Small intestine (tissue), 7 donors: ENCODE measurements around the gene IRF3. TPM values are rescaled to one million over a fixed set of nuclear protein-coding genes. Genes with fewer than 3 reads are reported as not detected.

ENCODE experiments used
- DNase-seq, 2 donors: peaks; one replicate each; pipeline versions ENCODE4 v3.0.0 to v3.0.0-alpha.2; 2013
- FAIRE-seq: peaks from 2 replicates; lab custom pipeline; 2012; peaks lifted over from hg19 to GRCh38; lab: Jason Lieb, UNC
- H3K27ac ChIP-seq, 3 donors: one replicate each; pipeline ENCODE4 v1.5.1; 2013; ENCODE audit warnings: low read length in 2 of 3, mild to moderate bottlenecking in 2 of 3, control low read depth in 1 of 3, inconsistent platforms in 1 of 3, low read depth in 1 of 3, moderate library complexity in 1 of 3
- H3K27me3 ChIP-seq, 3 donors: one replicate each; pipeline ENCODE4 v1.6.1; 2013; ENCODE audit warnings: low read length in 3 of 3, inconsistent platforms in 1 of 3; ENCODE audit not compliant: control insufficient read depth in 3 of 3, insufficient read depth in 3 of 3
- H3K36me3 ChIP-seq, 3 donors: one replicate each; pipeline ENCODE4 v1.6.1; 2013; ENCODE audit warnings: low read length in 3 of 3, inconsistent platforms in 1 of 3, low read depth in 1 of 3, mild to moderate bottlenecking in 1 of 3, moderate library complexity in 1 of 3; ENCODE audit not compliant: control insufficient read depth in 3 of 3, insufficient read depth in 2 of 3
- H3K4me1 ChIP-seq, 3 donors: one replicate each; pipeline ENCODE4 v1.6.1; 2013; ENCODE audit warnings: low read length in 2 of 3, inconsistent platforms in 1 of 3, low read depth in 1 of 3, mild to moderate bottlenecking in 1 of 3, moderate library complexity in 1 of 3; ENCODE audit not compliant: control insufficient read depth in 3 of 3, insufficient read depth in 2 of 3
- H3K4me3 ChIP-seq, 3 donors: one replicate each; pipeline ENCODE4 v1.5.1; 2013; ENCODE audit warnings: low read length in 3 of 3, control low read depth in 1 of 3, inconsistent platforms in 1 of 3, low read depth in 1 of 3, mild to moderate bottlenecking in 1 of 3, moderate library complexity in 1 of 3
- H3K9me3 ChIP-seq, 2 donors: one replicate each; pipeline ENCODE4 v1.6.1; 2013; ENCODE audit warnings: low read depth in 1 of 2, low read length in 1 of 2; ENCODE audit not compliant: control insufficient read depth in 2 of 2, insufficient read depth in 1 of 2
- WGBS, 3 donors: extraction: QIAGEN DNeasy Blood & Tissue Kit; methylation state at CpG; one replicate each; pipeline ENCODE4 v1.1.7; 2013; 5-methylcytosine and 5-hydroxymethylcytosine counted together
- polyA plus RNA-seq, 4 donors: library from polyadenylated mRNA; stranded (reverse) in 3 of 4; unstranded in 1 of 4; fragments of 200-250 nt in 3 of 4; fragments of 120-200 nt in 1 of 4; gene quantifications; one replicate each; pipeline versions ENCODE4 v1.2.1 to v1.2.3, GENCODE V29; 2013
- donor health status: healthy with polysubstance abuse.
- donor health status: control.
- donor health status: control.
- donor health status: Bipolar disorder and iron deficiency.
- donor health status: healthy.

IRF3 gene
- polyA plus RNA-seq, 4 donors = 92.1 to 255 (median 119) TPM

DNA sequence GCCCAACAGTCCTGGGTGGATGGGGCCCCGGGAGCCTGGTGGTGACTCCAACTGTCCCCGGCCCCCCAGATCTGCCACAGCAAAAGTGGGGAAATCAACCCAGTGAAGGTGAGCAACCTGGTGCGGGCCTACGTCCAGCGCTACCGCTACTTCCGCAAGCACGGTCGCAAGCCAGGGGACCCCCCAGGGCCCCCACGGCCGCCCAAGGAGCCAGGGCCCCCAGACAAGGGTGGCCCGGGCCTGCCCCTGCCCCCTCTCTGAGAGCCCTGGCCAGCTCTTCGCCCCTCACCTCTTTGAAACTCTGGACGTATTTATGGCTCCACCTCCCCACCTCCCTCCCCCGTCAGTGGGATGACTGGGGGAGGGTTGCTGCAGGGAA lies 7.5 kb downstream of the IRF3 start:
- Histone ChIP-seq H3K27me3 (no peaks in the 10 kb centered on the region), H3K9me3 (no peaks in the 10 kb centered on the region), H3K36me3 (peaks cover 17 to 99% (median 32%) of the 10 kb centered on the region in 3 donors), H3K4me3 (no peak overlapping the region), H3K4me1 (no peaks in the 10 kb centered on the region), H3K27ac (no peak overlapping the region)
- FAIRE-seq = no peak
- 87 to 91% (median 89%) methylated on average over 3 to 15 of the region's 15 CpGs for WGBS, 3 donors
- no peak for DNase-seq

DNA sequence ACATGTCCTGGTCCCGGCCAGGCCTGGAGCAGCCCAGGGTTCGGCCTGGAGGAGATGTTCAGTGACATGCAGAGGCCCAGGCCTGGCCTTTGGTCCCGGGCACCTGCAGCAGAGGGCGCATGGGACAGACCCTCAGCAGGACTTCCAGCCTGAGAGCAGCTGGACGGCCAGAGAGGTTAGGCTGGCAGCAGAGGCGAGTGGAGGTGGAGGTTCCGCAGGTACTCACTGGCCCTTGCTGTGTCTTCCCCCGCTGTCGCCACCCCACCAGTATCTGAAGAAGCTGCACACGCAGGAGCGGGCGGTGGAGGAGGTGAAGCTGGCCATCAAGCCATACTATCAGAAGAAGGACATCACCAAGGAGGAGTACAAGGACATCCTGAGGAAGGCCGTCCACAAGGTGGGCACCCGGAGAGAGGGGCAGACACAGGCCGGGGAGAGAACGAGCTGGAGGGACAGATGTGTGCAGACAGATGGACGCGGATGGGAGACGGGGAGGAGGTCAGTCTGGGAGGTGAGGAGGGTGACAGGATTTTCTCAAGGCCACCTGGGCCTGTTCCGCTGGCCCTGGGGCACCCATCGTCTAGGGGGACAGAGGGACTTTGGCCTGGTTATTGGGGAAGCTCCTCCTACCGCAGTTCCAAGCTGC lies 8.0 kb downstream of the IRF3 start:
- 87 to 92% (median 90%) methylated on average over 22 of the region's 22 CpGs for WGBS, 3 donors
- H3K27me3 ChIP-seq = no peaks in the 10 kb centered on the region
- H3K9me3 ChIP-seq = no peaks in the 10 kb centered on the region
- H3K4me1 ChIP-seq = no peaks in the 10 kb centered on the region
- H3K36me3 ChIP-seq = peaks cover 21 to 99% (median 33%) of the 10 kb centered on the region in 3 donors
- FAIRE-seq (no peak), DNase-seq (no peak)
- no peak overlapping the region for H3K27ac ChIP-seq
- H3K4me3 ChIP-seq = no peak overlapping the region

DNA sequence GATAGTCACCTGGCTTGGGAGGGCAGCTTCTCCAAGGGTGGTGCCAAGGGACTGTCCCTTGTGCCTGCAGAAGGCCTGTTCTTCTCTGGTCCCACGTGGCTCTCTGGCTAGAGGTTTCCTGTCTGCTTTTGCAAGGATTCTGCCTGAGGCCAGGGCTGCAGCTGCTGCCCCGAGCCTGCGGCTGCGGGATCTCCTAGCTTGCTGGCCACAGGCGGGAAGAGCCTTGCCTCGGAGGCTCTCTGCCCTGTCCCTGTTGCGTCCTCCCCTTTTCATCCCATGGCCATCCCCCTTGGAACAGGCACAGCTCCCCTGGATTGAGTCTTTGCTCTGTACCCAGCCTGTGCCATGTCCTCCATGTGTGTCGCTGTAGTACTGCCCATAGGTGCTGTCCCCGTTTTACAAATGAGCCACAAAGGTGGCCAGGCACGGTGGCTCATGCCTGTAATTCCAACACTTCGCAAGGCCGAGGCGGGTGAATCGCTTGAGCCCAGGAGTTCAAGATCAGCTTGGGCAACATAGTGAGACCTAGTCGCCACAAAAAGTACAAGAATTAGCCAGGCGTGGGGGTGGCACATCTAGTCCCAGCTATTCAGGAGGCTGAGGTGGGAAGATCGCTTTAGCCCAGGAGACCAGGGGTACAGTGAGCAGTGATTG lies 9.1 kb downstream of the IRF3 start:
- no peak for FAIRE-seq
- Histone ChIP-seq H3K9me3 (no peaks in the 10 kb centered on the region), H3K36me3 (peaks cover 25 to 93% (median 31%) of the 10 kb centered on the region in 3 donors), H3K27ac (no peak overlapping the region), H3K27me3 (no peaks in the 10 kb centered on the region), H3K4me1 (no peaks in the 10 kb centered on the region), H3K4me3 (no peak overlapping the region)
- no peak for DNase-seq
- 85 to 91% (median 91%) methylated on average over 17 of the region's 17 CpGs for WGBS, 3 donors

GRCh38 chr19:49655570-49656455 lies 9.8 kb downstream of the IRF3 start:
- DNase-seq = no peak
- no peaks in the 10 kb centered on the region for H3K27me3 ChIP-seq
- no peak overlapping the region for H3K4me3 ChIP-seq
- no peaks in the 10 kb centered on the region for H3K9me3 ChIP-seq
- FAIRE-seq = no peak
- 87 to 90% (median 88%) methylated on average over 23 of the region's 23 CpGs for WGBS, 3 donors
- H3K27ac ChIP-seq = no peak overlapping the region
- H3K36me3 ChIP-seq = peaks cover 31 to 91% (median 31%) of the 10 kb centered on the region in 3 donors
- H3K4me1 ChIP-seq = no peaks in the 10 kb centered on the region

- no peaks in the 10 kb centered on the region for H3K9me3 ChIP-seq
- H3K4me3 ChIP-seq = no peak overlapping the region
- FAIRE-seq (no peak), DNase-seq (no peak)
- 84 to 88% (median 84%) methylated on average over 10 of the region's 10 CpGs for WGBS, 3 donors
- H3K4me1 ChIP-seq = no peaks in the 10 kb centered on the region
- peaks cover 30 to 90% (median 31%) of the 10 kb centered on the region in 3 donors for H3K36me3 ChIP-seq
- no peaks in the 10 kb centered on the region for H3K27me3 ChIP-seq
- H3K27ac ChIP-seq = no peak overlapping the region
These were observed 11.1 kb downstream of the IRF3 start for GRCh38 chr19:49654581-49654980.

DNA sequence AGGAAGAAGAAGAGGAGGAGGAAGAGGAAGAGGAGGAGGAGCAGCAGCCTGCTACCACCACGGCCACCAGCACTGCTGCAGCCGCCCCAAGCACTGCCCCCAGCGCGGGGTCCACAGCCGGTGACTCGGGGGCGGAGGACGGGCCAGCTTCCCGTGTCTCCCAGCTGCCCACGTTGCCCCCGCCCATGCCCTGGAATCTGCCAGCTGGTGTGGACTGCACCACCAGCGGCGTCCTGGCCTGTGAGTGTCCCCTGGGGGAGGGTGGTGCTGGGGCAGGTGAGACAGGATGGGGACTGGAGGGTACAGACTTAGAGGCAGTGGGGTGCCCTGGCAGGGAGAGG lies 12.2 kb downstream of the IRF3 start:
- Histone ChIP-seq H3K36me3 (peaks cover 23 to 85% (median 29%) of the 10 kb centered on the region in 3 donors), H3K4me3 (no peak overlapping the region), H3K4me1 (no peaks in the 10 kb centered on the region), H3K27ac (no peak overlapping the region), H3K9me3 (no peaks in the 10 kb centered on the region), H3K27me3 (no peaks in the 10 kb centered on the region)
- 89 to 92% (median 90%) methylated on average over 13 of the region's 13 CpGs for WGBS, 3 donors
- no peak for DNase-seq
- FAIRE-seq = no peak

GRCh38 chr19:49652551-49653465 lies 12.8 kb downstream of the IRF3 start:
- peaks cover 23 to 85% (median 24%) of the 10 kb centered on the region in 3 donors for H3K36me3 ChIP-seq
- no peak overlapping the region for H3K27ac ChIP-seq
- FAIRE-seq = no peak

More at GRCh38 chr19:49652551-49653465, 12.8 kb downstream of the IRF3 start:
- Histone ChIP-seq H3K4me1 (no peaks in the 10 kb centered on the region), H3K27me3 (no peaks in the 10 kb centered on the region), H3K9me3 (no peaks in the 10 kb centered on the region), H3K4me3 (no peak overlapping the region)
- no peak for DNase-seq
- whole genome bisulfite sequencing, 3 donors = 95 to 96% (median 96%) methylated on average over 53 to 58 of the region's 58 CpGs
